Colonic mucosa (tissue), 4 donors: ENCODE results near the gene ACACA. TPM values are rescaled to one million over a fixed set of nuclear protein-coding genes. Genes with fewer than 3 reads are reported as not detected.

ENCODE experiments used
- DNase-seq: peaks from one replicate; pipeline ENCODE4 v3.0.0-alpha.2; 2020
- H3K27ac ChIP-seq: fragments of 200-600 bp; one replicate; pipeline ENCODE4 v1.8.0; 2021
- H3K27me3 ChIP-seq: fragments of 200-600 bp; one replicate; pipeline ENCODE4 v1.8.0; 2021
- H3K36me3 ChIP-seq: fragments of 200-600 bp; one replicate; pipeline ENCODE4 v1.8.0; 2021
- H3K4me1 ChIP-seq: fragments of 200-600 bp; one replicate; pipeline ENCODE4 v1.8.0; 2021; ENCODE audit warnings: mild to moderate bottlenecking
- H3K4me3 ChIP-seq: fragments of 200-600 bp; one replicate; pipeline ENCODE4 v1.8.0; 2021
- H3K9ac ChIP-seq, 2 donors: one replicate each; pipeline ENCODE4 v1.7.0; 2013; ENCODE audit warnings: control low read depth in 2 of 2, low read depth in 2 of 2, low read length in 2 of 2
- H3K9me3 ChIP-seq: fragments of 200-600 bp; one replicate; pipeline ENCODE4 v1.8.0; 2021
- intact Hi-C: fragments of 100-400 bp; cut with DNase I; formaldehyde crosslinking; loops from one replicate; pipeline ENCODE4 v1.14.1; 2022
- total RNA-seq, 2 donors: library from RNA; stranded (reverse); fragmentation: NEBNext Ultra II Directional in 1 of 2; extraction: Animal tissue kit (Norgen Biotek cat#: 25700) in 1 of 2; gene quantifications; one replicate each; pipeline ENCODE4 v1.2.1, GENCODE V29; 2021
- TF ChIP-seq, protein P1 (sequence below): fragments of 200-600 bp; IDR thresholded peaks from one replicate; pipeline ENCODE4 v1.8.0; 2022; ENCODE audit warnings: antibody characterized with exemption, mild to moderate bottlenecking
- donor health status: healthy.
- donor health status: DM: no; HTN: no; CAD: no.
- donor health status: DM: no; HTN: no; CAD: no.

The ACACA gene
- total RNA-seq, 2 donors from 2014 or later, result 59.5 to 72.6 TPM

DNA sequence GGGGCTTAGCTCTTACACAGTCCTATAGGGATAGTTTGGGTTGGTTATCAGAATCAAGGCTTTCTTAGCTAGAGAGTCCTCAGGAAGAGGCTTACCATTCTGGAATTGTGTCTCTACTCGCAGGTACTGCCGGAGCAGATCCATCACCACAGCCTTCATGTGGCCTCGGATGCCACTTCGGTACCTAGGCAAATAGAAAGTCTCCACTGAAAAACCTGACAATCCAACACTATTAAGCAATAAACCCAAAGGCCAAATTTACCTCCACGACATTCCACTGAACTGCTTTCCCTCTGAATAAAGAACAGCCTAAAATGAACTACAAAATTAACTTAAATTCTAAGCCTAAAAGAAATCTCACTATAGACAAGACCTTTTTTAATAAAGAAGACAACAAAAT, 166.3 kb downstream of the ACACA start:
- Histone ChIP-seq H3K4me3 (no peak overlapping the region), H3K27me3 (no peaks in the 10 kb centered on the region), H3K9me3 (no peaks in the 10 kb centered on the region), H3K4me1 (no peaks in the 10 kb centered on the region), H3K27ac (no peak overlapping the region), H3K36me3 (no peaks in the 10 kb centered on the region), H3K9ac (no peak overlapping the region)
- intact Hi-C loops, result no loop called here
- no peak for DNase-seq
- TF ChIP-seq, protein P1, sequence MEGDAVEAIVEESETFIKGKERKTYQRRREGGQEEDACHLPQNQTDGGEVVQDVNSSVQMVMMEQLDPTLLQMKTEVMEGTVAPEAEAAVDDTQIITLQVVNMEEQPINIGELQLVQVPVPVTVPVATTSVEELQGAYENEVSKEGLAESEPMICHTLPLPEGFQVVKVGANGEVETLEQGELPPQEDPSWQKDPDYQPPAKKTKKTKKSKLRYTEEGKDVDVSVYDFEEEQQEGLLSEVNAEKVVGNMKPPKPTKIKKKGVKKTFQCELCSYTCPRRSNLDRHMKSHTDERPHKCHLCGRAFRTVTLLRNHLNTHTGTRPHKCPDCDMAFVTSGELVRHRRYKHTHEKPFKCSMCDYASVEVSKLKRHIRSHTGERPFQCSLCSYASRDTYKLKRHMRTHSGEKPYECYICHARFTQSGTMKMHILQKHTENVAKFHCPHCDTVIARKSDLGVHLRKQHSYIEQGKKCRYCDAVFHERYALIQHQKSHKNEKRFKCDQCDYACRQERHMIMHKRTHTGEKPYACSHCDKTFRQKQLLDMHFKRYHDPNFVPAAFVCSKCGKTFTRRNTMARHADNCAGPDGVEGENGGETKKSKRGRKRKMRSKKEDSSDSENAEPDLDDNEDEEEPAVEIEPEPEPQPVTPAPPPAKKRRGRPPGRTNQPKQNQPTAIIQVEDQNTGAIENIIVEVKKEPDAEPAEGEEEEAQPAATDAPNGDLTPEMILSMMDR, result no peak

DNA sequence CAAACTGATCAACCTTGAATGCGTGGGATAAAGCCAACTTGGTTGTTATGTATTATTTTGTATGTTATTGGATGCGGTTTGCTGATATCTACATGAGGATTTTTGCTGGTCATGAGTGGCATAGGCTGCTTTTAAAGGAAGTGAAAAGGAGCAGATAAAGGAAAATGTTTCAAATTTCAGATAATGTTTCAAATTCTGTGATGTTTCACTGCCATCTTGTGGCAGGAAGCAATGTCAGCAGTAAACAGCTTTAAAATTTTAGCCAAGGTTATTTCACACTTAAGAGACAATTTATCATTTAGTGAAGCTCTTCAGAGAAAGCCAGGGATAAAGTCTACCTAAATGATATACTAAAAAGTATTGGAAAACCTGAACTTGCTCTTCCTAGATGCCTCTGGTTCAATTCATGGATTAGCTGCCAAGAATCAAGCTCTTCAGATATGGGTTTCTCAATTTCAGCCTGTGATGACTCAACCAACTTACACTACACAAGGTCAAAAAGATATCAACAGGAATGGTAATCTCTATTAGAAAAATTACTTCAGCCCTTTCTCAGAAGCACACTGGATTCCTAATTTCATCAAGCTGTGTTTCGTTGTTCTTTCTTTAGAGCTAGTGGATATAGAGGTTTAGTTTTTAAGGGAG, 166.8 kb downstream of the ACACA start:
- H3K4me3 ChIP-seq, result no peak overlapping the region
- H3K9me3 ChIP-seq, result no peaks in the 10 kb centered on the region
- no peaks in the 10 kb centered on the region for H3K4me1 ChIP-seq
- no peaks in the 10 kb centered on the region for H3K27me3 ChIP-seq
- TF ChIP-seq, protein P1, result peak; percentile 43
- intact Hi-C loops, result no loop called here
- DNase-seq, result no peak
- no peak overlapping the region for H3K27ac ChIP-seq
- no peaks in the 10 kb centered on the region for H3K36me3 ChIP-seq
- H3K9ac ChIP-seq, result no peak overlapping the region

DNA sequence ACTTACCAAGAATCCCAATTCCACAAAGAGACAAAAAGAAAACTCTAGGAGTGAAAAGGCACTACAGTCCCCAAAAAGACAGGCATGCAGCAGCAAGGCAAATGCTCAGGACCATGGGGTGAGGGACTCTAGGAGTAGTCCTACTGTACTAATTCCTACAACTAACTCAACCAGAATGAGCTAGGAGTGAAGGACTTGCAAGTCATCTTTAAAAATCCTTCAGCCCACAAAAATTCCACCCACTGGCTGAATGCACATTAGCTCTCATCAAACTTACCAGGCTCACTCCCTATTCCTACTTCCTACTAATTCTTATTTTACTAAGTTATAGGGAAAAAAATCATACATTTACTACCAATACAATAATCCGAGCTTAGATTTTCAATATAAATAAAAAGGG, 172.5 kb downstream of the ACACA start:
- Histone ChIP-seq H3K4me1 (no peaks in the 10 kb centered on the region), H3K9me3 (no peaks in the 10 kb centered on the region), H3K27ac (no peak overlapping the region), H3K4me3 (no peak overlapping the region), H3K9ac (no peak overlapping the region), H3K27me3 (no peaks in the 10 kb centered on the region), H3K36me3 (peaks cover 3% of the 10 kb centered on the region)
- DNase-seq, result no peak
- intact Hi-C loops, result no loop called here
- TF ChIP-seq, protein P1, result no peak

DNA sequence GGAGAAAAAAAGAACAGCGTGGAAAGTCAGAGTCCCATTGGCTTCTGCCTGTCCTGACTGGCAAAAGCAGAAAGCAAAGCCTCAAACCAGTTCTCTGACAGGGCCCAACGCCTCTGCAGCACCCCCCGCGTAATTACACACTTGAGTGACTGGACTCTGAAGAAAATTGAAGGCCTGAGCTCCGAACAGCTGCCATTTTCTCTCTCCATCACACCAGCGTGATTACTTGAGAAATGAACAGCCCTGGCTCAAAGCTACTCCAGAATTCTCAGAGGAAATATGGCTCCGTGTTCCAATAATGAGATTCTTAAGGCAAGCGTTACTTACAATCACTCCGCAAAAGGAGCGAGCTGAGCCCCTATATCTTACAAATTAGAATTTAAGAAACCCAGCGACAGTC, 173.6 kb downstream of the ACACA start:
- Histone ChIP-seq H3K4me1 (no peaks in the 10 kb centered on the region), H3K36me3 (peaks cover 3% of the 10 kb centered on the region), H3K27ac (no peak overlapping the region), H3K27me3 (no peaks in the 10 kb centered on the region), H3K9me3 (no peaks in the 10 kb centered on the region), H3K9ac (no peak overlapping the region), H3K4me3 (no peak overlapping the region)
- no peak for DNase-seq
- TF ChIP-seq, protein P1, result no peak
- intact Hi-C loops, result no loop called here

DNA sequence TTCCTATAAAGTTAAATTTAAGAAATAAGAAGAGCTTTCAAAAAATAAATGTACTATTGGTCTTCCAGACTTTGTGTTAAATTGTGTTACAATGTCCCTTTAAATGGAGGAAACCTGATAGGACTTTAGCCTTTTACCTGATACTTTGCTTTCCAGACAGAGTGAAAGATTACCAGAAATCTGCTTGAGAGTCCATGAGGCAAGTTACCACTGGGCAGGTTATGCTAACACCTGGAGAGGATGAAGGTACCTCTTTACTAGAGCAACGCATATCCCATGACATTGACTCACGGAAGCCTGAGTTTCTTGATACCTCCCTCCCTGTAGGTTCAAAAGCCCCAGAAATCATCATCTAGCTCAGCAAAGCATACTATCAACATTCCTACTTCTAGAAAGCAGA, 174.7 kb downstream of the ACACA start:
- DNase-seq, result no peak
- TF ChIP-seq, protein P1, result no peak
- H3K27me3 ChIP-seq, result no peaks in the 10 kb centered on the region
- no peak overlapping the region for H3K9ac ChIP-seq
- no peak overlapping the region for H3K4me3 ChIP-seq
- H3K9me3 ChIP-seq, result no peaks in the 10 kb centered on the region
- intact Hi-C loops, result no loop called here
- H3K36me3 ChIP-seq, result peaks cover 3% of the 10 kb centered on the region
- H3K27ac ChIP-seq, result no peak overlapping the region
- H3K4me1 ChIP-seq, result no peaks in the 10 kb centered on the region
